Measurements from ENCODE around the gene PKD2L1. TPM values are rescaled to one million over a fixed set of nuclear protein-coding genes. Genes with fewer than 3 reads are reported as not detected.

Gene PKD2L1
- total RNA-seq, 1 donor from 2014 or later: 0.44 TPM

- Mint-ChIP-seq H3K27me3 (ENCODE audit: unreplicated experiment) (peaks cover 5% of the 10 kb centered on the region), H3K4me3 (ENCODE audit: unreplicated experiment) (no peak overlapping the region), H3K27ac (ENCODE audit: unreplicated experiment) (no peak overlapping the region), H3K4me1 (ENCODE audit: low read depth, unreplicated experiment) (peaks cover 13% of the 10 kb centered on the region), H3K9me3 (ENCODE audit: unreplicated experiment) (peaks cover 2% of the 10 kb centered on the region), H3K36me3 (ENCODE audit: unreplicated experiment) (no peaks in the 10 kb centered on the region)
- no peak for DNase-seq
- no peak for TF ChIP-seq CTCF (IDR thresholded peaks at IDR 0.05; ENCODE audit: partially characterized antibody, unreplicated experiment)
Measured at GRCh38 chr10:100327718-100328009, 2.4 kb downstream of the PKD2L1 start.

GRCh38 chr10:100327007-100327717 lies 2.9 kb downstream of the PKD2L1 start:
- no peak for DNase-seq
- Mint-ChIP-seq H3K36me3 (ENCODE audit: unreplicated experiment) (no peaks in the 10 kb centered on the region), H3K27me3 (ENCODE audit: unreplicated experiment) (peaks cover 4% of the 10 kb centered on the region), H3K27ac (ENCODE audit: unreplicated experiment) (no peak overlapping the region), H3K9me3 (ENCODE audit: unreplicated experiment) (peaks cover 2% of the 10 kb centered on the region), H3K4me3 (ENCODE audit: unreplicated experiment) (no peak overlapping the region), H3K4me1 (ENCODE audit: low read depth, unreplicated experiment) (peaks cover 11% of the 10 kb centered on the region)
- TF ChIP-seq CTCF (IDR thresholded peaks at IDR 0.05; ENCODE audit: partially characterized antibody, unreplicated experiment): no peak

DNA sequence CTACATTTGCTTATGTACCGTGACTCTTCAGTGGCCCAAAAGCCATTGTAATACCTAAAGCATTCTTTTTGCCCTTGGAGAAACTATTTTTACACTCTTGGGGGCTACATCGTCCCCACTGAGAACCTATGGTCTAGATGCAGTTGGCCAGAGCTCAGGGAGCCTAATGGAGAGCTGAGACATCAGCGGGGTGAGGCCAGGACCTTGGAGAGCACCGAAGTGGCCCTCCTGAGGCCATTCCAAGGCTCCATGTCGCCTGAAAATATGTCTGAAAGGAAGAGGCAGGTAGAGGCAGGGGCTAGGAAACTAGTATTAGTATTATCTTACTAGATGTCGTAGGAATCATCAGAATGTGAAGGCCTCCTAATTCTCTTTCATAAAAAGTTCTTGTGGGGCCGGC lies 4.9 kb downstream of the PKD2L1 start:
- Mint-ChIP-seq H3K36me3 (ENCODE audit: unreplicated experiment) (no peaks in the 10 kb centered on the region), H3K4me3 (ENCODE audit: unreplicated experiment) (no peak overlapping the region), H3K27me3 (ENCODE audit: unreplicated experiment) (no peaks in the 10 kb centered on the region), H3K27ac (ENCODE audit: unreplicated experiment) (no peak overlapping the region), H3K4me1 (ENCODE audit: low read depth, unreplicated experiment) (peaks cover 2% of the 10 kb centered on the region), H3K9me3 (ENCODE audit: unreplicated experiment) (peaks cover 2% of the 10 kb centered on the region)
- no peak for DNase-seq
- TF ChIP-seq CTCF (IDR thresholded peaks at IDR 0.05; ENCODE audit: partially characterized antibody, unreplicated experiment): no peak

- Mint-ChIP-seq H3K36me3 (ENCODE audit: unreplicated experiment) (no peaks in the 10 kb centered on the region), H3K27me3 (ENCODE audit: unreplicated experiment) (no peaks in the 10 kb centered on the region), H3K4me1 (ENCODE audit: low read depth, unreplicated experiment) (peaks cover 4% of the 10 kb centered on the region), H3K27ac (ENCODE audit: unreplicated experiment) (no peak overlapping the region), H3K9me3 (ENCODE audit: unreplicated experiment) (no peaks in the 10 kb centered on the region), H3K4me3 (ENCODE audit: unreplicated experiment) (no peak overlapping the region)
- TF ChIP-seq CTCF (IDR thresholded peaks at IDR 0.05; ENCODE audit: partially characterized antibody, unreplicated experiment): no peak
- no peak for DNase-seq
Measured at GRCh38 chr10:100319707-100320402, 10.2 kb downstream of the PKD2L1 start.

- Mint-ChIP-seq H3K36me3 (ENCODE audit: unreplicated experiment) (no peaks in the 10 kb centered on the region), H3K9me3 (ENCODE audit: unreplicated experiment) (no peaks in the 10 kb centered on the region), H3K27me3 (ENCODE audit: unreplicated experiment) (no peaks in the 10 kb centered on the region), H3K4me3 (ENCODE audit: unreplicated experiment) (peak overlapping the region; percentile 6), H3K4me1 (ENCODE audit: low read depth, unreplicated experiment) (peaks cover 6% of the 10 kb centered on the region), H3K27ac (ENCODE audit: unreplicated experiment) (no peak overlapping the region)
- no peak for TF ChIP-seq CTCF (IDR thresholded peaks at IDR 0.05; ENCODE audit: partially characterized antibody, unreplicated experiment)
- no peak for DNase-seq
Measured at GRCh38 chr10:100318207-100318606, 11.8 kb downstream of the PKD2L1 start.

Data from glutamatergic neuron (in vitro differentiated cells).